Endodermal cell (in vitro differentiated cells): ENCODE results near the gene SPAG4. TPM values are rescaled to one million over a fixed set of nuclear protein-coding genes. Genes with fewer than 3 reads are reported as not detected.

Source experiments
- DNase-seq: peaks from one replicate; pipeline ENCODE4 v3.0.0-alpha.2; 2017
- H3K27ac ChIP-seq: 2 replicates; pipeline ENCODE4 v1.5.1; 2013; ENCODE audit warnings: mild to moderate bottlenecking, low read depth, low read length, moderate library complexity
- H3K27me3 ChIP-seq: 2 replicates; pipeline ENCODE4 v1.6.1; 2013; ENCODE audit warnings: mild to moderate bottlenecking, low read length, moderate library complexity; ENCODE audit not compliant: insufficient read depth, control insufficient read depth, poor library complexity, severe bottlenecking
- H3K36me3 ChIP-seq: 2 replicates; pipeline ENCODE4 v1.7.0; 2013; ENCODE audit warnings: mild to moderate bottlenecking, low read length, moderate library complexity; ENCODE audit not compliant: control insufficient read depth, insufficient read depth
- H3K4me1 ChIP-seq: one replicate; pipeline ENCODE4 v1.7.0; 2013; ENCODE audit warnings: low read length; ENCODE audit not compliant: control insufficient read depth, insufficient read depth
- H3K4me3 ChIP-seq: 2 replicates; pipeline ENCODE4 v1.5.1; 2013; ENCODE audit warnings: mild to moderate bottlenecking, low read length, moderate library complexity
- H3K9ac ChIP-seq: 2 replicates; pipeline ENCODE4 v1.6.1; 2013; ENCODE audit warnings: mild to moderate bottlenecking, low read length, moderate library complexity; ENCODE audit not compliant: poor library complexity, severe bottlenecking; ENCODE audit errors: extremely low read depth
- H3K9me3 ChIP-seq: 2 replicates; pipeline ENCODE4 v1.6.1; 2013; ENCODE audit warnings: mild to moderate bottlenecking, low read length, moderate library complexity; ENCODE audit not compliant: control insufficient read depth
- H3K27ac Mint-ChIP-seq: 2 replicates; pipeline ENCODE4 v1.8.0; 2020; ENCODE audit warnings: mixed read lengths
- H3K27me3 Mint-ChIP-seq: 2 replicates; pipeline ENCODE4 v1.8.0; 2021; ENCODE audit warnings: mild to moderate bottlenecking, mixed read lengths; ENCODE audit not compliant: insufficient read depth
- H3K36me3 Mint-ChIP-seq: 2 replicates; pipeline ENCODE4 v1.8.0; 2020; ENCODE audit warnings: low read depth, mixed read lengths
- H3K4me1 Mint-ChIP-seq: 2 replicates; pipeline ENCODE4 v1.8.0; 2020; ENCODE audit warnings: mixed read lengths
- H3K4me3 Mint-ChIP-seq: 2 replicates; pipeline ENCODE4 v1.8.0; 2020; ENCODE audit warnings: mild to moderate bottlenecking, moderate library complexity, mixed read lengths
- H3K9me3 Mint-ChIP-seq: 2 replicates; pipeline ENCODE4 v1.8.0; 2020; ENCODE audit warnings: mild to moderate bottlenecking, mixed read lengths
- WGBS, 2 experiments: methylation state at CpG; one replicate each; pipeline versions ENCODE4 v1.1.5 to v1.1.7; 2013; ENCODE audit warnings: missing lambda C conversion rate in 2 of 2, mixed read lengths in 1 of 2; ENCODE audit not compliant: insufficient coverage in 1 of 2, insufficient read length in 1 of 2; 5-methylcytosine and 5-hydroxymethylcytosine counted together
- total RNA-seq, 2 donors: library from RNA; stranded (reverse); fragmentation: NEBNext Ultra II Directional in 1 of 2; extraction: Animal tissue kit (Norgen Biotek cat#: 25700) in 1 of 2; gene quantifications; 2 replicates in 1 of 2; 3 replicates in 1 of 2; pipeline ENCODE4 v1.2.1, GENCODE V29; 2021
- TF ChIP-seq, protein P1 (sequence below): fragments of 200-600 bp; sonication (generic); conservative IDR thresholded peaks from 2 replicates; pipeline ENCODE4 v1.5.0; 2021; ENCODE audit warnings: antibody characterized with exemption, mild to moderate bottlenecking

The SPAG4 gene
- total RNA-seq, 2 donors from 2014 or later: 1.7 to 3.5 TPM

DNA sequence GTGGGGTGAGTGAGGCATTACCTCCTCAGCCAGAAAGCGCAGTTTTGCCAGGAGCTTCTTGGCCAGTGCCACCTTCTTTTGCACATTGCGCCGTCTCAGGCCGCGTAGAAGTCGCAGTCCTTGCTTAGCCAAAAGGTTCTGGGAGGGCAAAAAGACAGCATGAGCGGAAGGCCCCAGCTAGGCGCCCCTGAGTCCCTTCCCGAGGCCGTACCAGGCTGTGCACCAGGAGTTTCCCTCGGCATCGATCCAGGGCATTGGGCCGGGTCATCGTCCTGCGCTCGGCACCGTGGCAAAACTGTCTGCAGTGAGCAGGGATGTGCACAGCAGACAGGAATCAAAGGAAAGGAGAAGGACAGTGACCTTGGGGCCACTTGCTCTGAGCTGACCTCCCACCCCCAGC, 20.2 kb upstream of the SPAG4 start:
- TF ChIP-seq, protein P1, sequence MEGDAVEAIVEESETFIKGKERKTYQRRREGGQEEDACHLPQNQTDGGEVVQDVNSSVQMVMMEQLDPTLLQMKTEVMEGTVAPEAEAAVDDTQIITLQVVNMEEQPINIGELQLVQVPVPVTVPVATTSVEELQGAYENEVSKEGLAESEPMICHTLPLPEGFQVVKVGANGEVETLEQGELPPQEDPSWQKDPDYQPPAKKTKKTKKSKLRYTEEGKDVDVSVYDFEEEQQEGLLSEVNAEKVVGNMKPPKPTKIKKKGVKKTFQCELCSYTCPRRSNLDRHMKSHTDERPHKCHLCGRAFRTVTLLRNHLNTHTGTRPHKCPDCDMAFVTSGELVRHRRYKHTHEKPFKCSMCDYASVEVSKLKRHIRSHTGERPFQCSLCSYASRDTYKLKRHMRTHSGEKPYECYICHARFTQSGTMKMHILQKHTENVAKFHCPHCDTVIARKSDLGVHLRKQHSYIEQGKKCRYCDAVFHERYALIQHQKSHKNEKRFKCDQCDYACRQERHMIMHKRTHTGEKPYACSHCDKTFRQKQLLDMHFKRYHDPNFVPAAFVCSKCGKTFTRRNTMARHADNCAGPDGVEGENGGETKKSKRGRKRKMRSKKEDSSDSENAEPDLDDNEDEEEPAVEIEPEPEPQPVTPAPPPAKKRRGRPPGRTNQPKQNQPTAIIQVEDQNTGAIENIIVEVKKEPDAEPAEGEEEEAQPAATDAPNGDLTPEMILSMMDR: no peak
- Histone ChIP-seq H3K36me3 (no peaks in the 10 kb centered on the region), H3K4me3 (no peak overlapping the region), H3K9me3 (no peaks in the 10 kb centered on the region), H3K4me1 (no peaks in the 10 kb centered on the region), H3K27ac (no peak overlapping the region), H3K27me3 (peaks cover 19% of the 10 kb centered on the region), H3K9ac (no peak overlapping the region)
- Mint-ChIP-seq H3K9me3 (no peaks in the 10 kb centered on the region), H3K27me3 (peaks cover 40% of the 10 kb centered on the region), H3K36me3 (no peaks in the 10 kb centered on the region), H3K27ac (no peak overlapping the region), H3K4me1 (peaks cover 7% of the 10 kb centered on the region), H3K4me3 (no peak overlapping the region)
- 93 to 97% methylated on average over 17 of the region's 17 CpGs for WGBS, 2 experiments
- DNase-seq: no peak

DNA sequence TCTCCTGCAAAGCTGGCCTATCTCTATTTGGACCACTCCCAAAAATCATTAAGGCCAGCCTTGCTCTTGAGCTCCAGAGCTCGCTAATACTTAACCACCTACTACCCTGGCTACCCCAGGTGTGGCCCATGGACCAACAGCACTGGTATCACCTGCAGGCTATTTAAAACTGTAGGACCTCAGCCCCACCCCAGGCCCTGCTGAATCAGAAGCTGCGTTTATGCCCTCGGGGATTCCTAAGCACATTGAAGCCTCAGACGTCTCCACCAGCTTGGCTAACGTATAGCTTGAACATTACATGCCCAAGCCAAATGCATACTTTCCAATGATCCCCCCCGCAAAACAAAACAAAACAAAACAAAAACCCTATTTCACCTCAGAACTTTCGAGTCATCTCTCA, 19.7 kb upstream of the SPAG4 start:
- no peak overlapping the region for H3K4me3 ChIP-seq
- H3K27ac ChIP-seq: no peak overlapping the region
- TF ChIP-seq, protein P1: no peak
- 84 to 89% methylated on average over 7 of the region's 7 CpGs for WGBS, 2 experiments
- H3K27me3 ChIP-seq: peaks cover 24% of the 10 kb centered on the region
- H3K9me3 ChIP-seq: no peaks in the 10 kb centered on the region
- H3K4me1 Mint-ChIP-seq: peaks cover 7% of the 10 kb centered on the region
- H3K27me3 Mint-ChIP-seq: peaks cover 45% of the 10 kb centered on the region
- DNase-seq: no peak
- no peak overlapping the region for H3K4me3 Mint-ChIP-seq
- no peaks in the 10 kb centered on the region for H3K9me3 Mint-ChIP-seq
- no peaks in the 10 kb centered on the region for H3K4me1 ChIP-seq
- no peaks in the 10 kb centered on the region for H3K36me3 ChIP-seq
- no peak overlapping the region for H3K27ac Mint-ChIP-seq
- no peak overlapping the region for H3K9ac ChIP-seq
- H3K36me3 Mint-ChIP-seq: no peaks in the 10 kb centered on the region

DNA sequence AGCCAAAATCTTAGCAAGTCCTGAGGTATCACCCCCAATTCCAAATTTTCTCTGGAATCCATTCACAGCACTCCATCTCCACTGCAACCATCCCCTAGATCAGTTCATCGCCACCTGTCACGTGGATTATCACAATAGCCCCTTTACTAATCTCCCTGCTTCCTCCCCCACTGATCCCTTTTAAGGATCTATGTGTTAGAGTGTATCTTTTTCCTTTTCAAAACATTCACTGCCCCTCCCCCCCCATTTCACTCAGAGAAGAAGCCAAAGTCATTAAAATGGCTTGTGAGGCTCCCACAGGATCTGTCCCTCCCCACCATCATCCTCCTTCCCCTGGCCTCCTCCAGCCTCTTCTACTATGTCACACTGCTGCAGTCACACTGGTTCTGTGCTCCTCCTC, 18.4 kb upstream of the SPAG4 start:
- Histone ChIP-seq H3K4me1 (no peaks in the 10 kb centered on the region), H3K9ac (no peak overlapping the region), H3K27me3 (peaks cover 37% of the 10 kb centered on the region), H3K9me3 (no peaks in the 10 kb centered on the region), H3K4me3 (no peak overlapping the region), H3K27ac (no peak overlapping the region), H3K36me3 (no peaks in the 10 kb centered on the region)
- 82% methylated on average over 2 of the region's 2 CpGs; no CpG with 5 or more reads in 1 of the 2 experiments for WGBS, 2 experiments
- TF ChIP-seq, protein P1: no peak
- Mint-ChIP-seq H3K9me3 (no peaks in the 10 kb centered on the region), H3K27ac (no peak overlapping the region), H3K4me1 (peaks cover 7% of the 10 kb centered on the region), H3K4me3 (no peak overlapping the region), H3K27me3 (peaks cover 55% of the 10 kb centered on the region), H3K36me3 (no peaks in the 10 kb centered on the region)
- DNase-seq: peak; percentile 29
